Ishikawa (cell line): ENCODE results near the gene RHO.

Experiments used
- CEBPB ChIP-seq: IDR thresholded peaks from 2 replicates; pipeline ENCODE4 v1.6.1; 2012
- CREB1 ChIP-seq: IDR thresholded peaks from 2 replicates; pipeline ENCODE4 v1.6.1; 2012; ENCODE audit warnings: low read depth
- EGR1 ChIP-seq: IDR thresholded peaks from 2 replicates; pipeline ENCODE4 v1.6.1; 2012
- EP300 ChIP-seq: IDR thresholded peaks from 2 replicates; pipeline ENCODE4 v1.6.1; 2012; ENCODE audit warnings: borderline replicate concordance
- FOXM1 ChIP-seq: IDR thresholded peaks from 2 replicates; pipeline ENCODE4 v1.6.1; 2012; ENCODE audit warnings: low read depth, borderline replicate concordance
- MAX ChIP-seq: IDR thresholded peaks from 2 replicates; pipeline ENCODE4 v1.6.1; 2012
- RAD21 ChIP-seq: IDR thresholded peaks from 2 replicates; pipeline ENCODE4 v1.6.1; 2012; ENCODE audit warnings: low read depth
- REST ChIP-seq: IDR thresholded peaks from 2 replicates; pipeline ENCODE4 v1.6.1; 2012; ENCODE audit warnings: low read depth, mild to moderate bottlenecking
- TAF1 ChIP-seq: IDR thresholded peaks from 2 replicates; pipeline ENCODE4 v1.6.1; 2012; ENCODE audit warnings: low read depth, mild to moderate bottlenecking
- TCF12 ChIP-seq: IDR thresholded peaks from 2 replicates; pipeline ENCODE4 v1.6.1; 2012; ENCODE audit warnings: low read depth
- TEAD4 ChIP-seq: IDR thresholded peaks from 2 replicates; pipeline ENCODE4 v1.6.1; 2012
- USF1 ChIP-seq: IDR thresholded peaks from 2 replicates; pipeline ENCODE4 v1.6.1; 2012
- YY1 ChIP-seq: IDR thresholded peaks from 2 replicates; pipeline ENCODE4 v1.6.1; 2012; ENCODE audit warnings: low read depth
- ZBTB7A ChIP-seq: IDR thresholded peaks from 2 replicates; pipeline ENCODE4 v1.6.1; 2012; ENCODE audit warnings: low read depth

RHO gene

DNA sequence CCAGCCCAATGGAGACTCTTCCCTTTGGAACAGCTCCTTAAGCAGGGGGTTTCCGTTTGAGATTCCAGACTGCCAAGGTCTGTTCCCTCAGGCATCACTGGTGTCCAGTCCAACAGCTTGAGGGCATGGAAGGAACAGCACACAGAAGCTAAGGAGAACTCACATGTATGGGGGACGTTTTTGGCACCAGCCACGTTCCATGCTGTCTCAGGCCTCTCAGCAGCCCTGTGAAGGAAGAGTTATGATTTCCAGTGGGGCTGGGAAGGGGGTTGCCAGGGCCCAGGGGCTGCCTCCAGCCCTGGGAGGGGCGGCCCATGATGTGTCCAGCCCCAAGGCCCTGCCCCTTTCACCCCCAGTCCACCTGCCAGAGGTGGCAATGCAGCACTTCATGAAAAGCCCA is 7.5 kb upstream of the RHO start:
- TF ChIP-seq CREB1 (no peak), REST (no peak), FOXM1 (no peak), CEBPB (no peak), ZBTB7A (no peak), MAX (no peak), EGR1 (no peak), TEAD4 (no peak), TCF12 (no peak)

- no peak for TF ChIP-seq TCF12
- no peak for TF ChIP-seq ZBTB7A
- TF ChIP-seq EP300: no peak
- no peak for TF ChIP-seq USF1
- TF ChIP-seq EGR1: no peak
- TF ChIP-seq TAF1: no peak
- no peak for TF ChIP-seq REST
- no peak for TF ChIP-seq TEAD4
- no peak for TF ChIP-seq FOXM1
Measured at GRCh38 chr3:129521611-129522010, 6.8 kb upstream of the RHO start.

DNA sequence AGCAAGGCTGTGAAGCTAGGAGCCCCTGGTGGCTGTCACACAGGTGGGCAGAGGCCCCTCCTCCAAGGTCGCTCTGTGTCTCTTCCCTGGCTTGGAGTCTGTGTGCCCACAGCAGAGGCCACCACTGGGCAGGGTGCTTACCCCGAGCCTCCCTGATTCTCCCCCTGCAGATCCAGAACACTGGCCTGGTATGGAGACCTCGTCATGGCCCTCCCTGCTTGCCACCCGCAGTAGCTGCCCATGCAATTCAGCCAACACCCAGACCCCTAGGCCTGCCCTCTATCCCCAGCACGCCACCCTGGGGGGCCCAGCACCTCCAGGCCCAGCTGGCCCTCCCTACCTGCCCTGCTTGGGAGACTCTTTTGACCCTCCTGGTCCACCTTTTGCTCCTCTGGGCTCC is 5.5 kb upstream of the RHO start:
- TF ChIP-seq REST (no peak), ZBTB7A (no peak), TAF1 (no peak), CREB1 (no peak), EGR1 (no peak), CEBPB (no peak), EP300 (no peak), YY1 (no peak)

- TF ChIP-seq TEAD4: no peak
- no peak for TF ChIP-seq TAF1
- no peak for TF ChIP-seq MAX
- no peak for TF ChIP-seq EGR1
- no peak for TF ChIP-seq ZBTB7A
Measured at GRCh38 chr3:129524081-129524480, 4.4 kb upstream of the RHO start.

- TF ChIP-seq TEAD4: no peak
- no peak for TF ChIP-seq RAD21
- TF ChIP-seq YY1: no peak
- no peak for TF ChIP-seq TAF1
- no peak for TF ChIP-seq CREB1
- no peak for TF ChIP-seq MAX
- TF ChIP-seq TCF12: no peak
- TF ChIP-seq REST: no peak
- no peak for TF ChIP-seq EP300
Measured at GRCh38 chr3:129525341-129525968, 3.0 kb upstream of the RHO start.
